ENCODE measurements around the gene PTGES. TPM values are rescaled to one million over a fixed set of nuclear protein-coding genes. Genes with fewer than 3 reads are reported as not detected.

The PTGES gene
- total RNA-seq, 2 donors from 2014 or later, result 1.7 to 2.2 TPM

- no peak for ATAC-seq (ENCODE audit: insufficient number of reproducible peaks, low FRiP score, low read depth)
- Histone ChIP-seq H3K4me3 (no peak overlapping the region), H3K27ac (no peak overlapping the region), H3K9me3 (no peaks in the 10 kb centered on the region), H3K4me1 (ENCODE audit: control insufficient read depth in 1 of 2, low read depth in 2 of 2) (peaks cover 0 to 12% of the 10 kb centered on the region in 2 donors), H3K27me3 (replicated peaks; ENCODE audit: insufficient read depth) (no peaks in the 10 kb centered on the region), H3K36me3 (no peaks in the 10 kb centered on the region)
- TF ChIP-seq CTCF (IDR thresholded peaks at IDR 0.05), result no peak
- DNase-seq (ENCODE audit: low spot score), result no peak
These were observed 17.3 kb downstream of the PTGES start for GRCh38 chr9:129735546-129735945.

- ATAC-seq (ENCODE audit: insufficient number of reproducible peaks, low FRiP score, low read depth), result no peak
These were observed 19.2 kb downstream of the PTGES start for GRCh38 chr9:129733632-129733953.

GRCh38 chr9:129732946-129733631 lies 19.8 kb downstream of the PTGES start:
- no peak for DNase-seq (ENCODE audit: low spot score)
- no peak overlapping the region for H3K4me3 ChIP-seq
- H3K4me1 ChIP-seq (ENCODE audit: control insufficient read depth in 1 of 2, low read depth in 2 of 2), result peaks cover 0 to 8% of the 10 kb centered on the region in 2 donors
- H3K9me3 ChIP-seq, result no peaks in the 10 kb centered on the region
- no peak for ATAC-seq (ENCODE audit: insufficient number of reproducible peaks, low FRiP score, low read depth)
- H3K27me3 ChIP-seq (replicated peaks; ENCODE audit: insufficient read depth), result no peaks in the 10 kb centered on the region
- H3K36me3 ChIP-seq, result no peaks in the 10 kb centered on the region
- H3K27ac ChIP-seq, result no peak overlapping the region
- no peak for TF ChIP-seq CTCF (IDR thresholded peaks at IDR 0.05)

More at GRCh38 chr9:129733632-129733953, 19.2 kb downstream of the PTGES start:
- no peak overlapping the region for H3K4me3 ChIP-seq
- no peak for TF ChIP-seq CTCF (IDR thresholded peaks at IDR 0.05)
- H3K4me1 ChIP-seq (ENCODE audit: control insufficient read depth in 1 of 2, low read depth in 2 of 2), result peaks cover 0 to 12% of the 10 kb centered on the region in 2 donors
- DNase-seq (ENCODE audit: low spot score), result no peak
- no peaks in the 10 kb centered on the region for H3K9me3 ChIP-seq
- H3K36me3 ChIP-seq, result no peaks in the 10 kb centered on the region
- no peaks in the 10 kb centered on the region for H3K27me3 ChIP-seq (replicated peaks; ENCODE audit: insufficient read depth)
- H3K27ac ChIP-seq, result no peak overlapping the region

GRCh38 chr9:129732100-129732499 lies 20.7 kb downstream of the PTGES start:
- TF ChIP-seq CTCF (IDR thresholded peaks at IDR 0.05), result no peak
- DNase-seq (ENCODE audit: low spot score) (no peak), ATAC-seq (ENCODE audit: insufficient number of reproducible peaks, low FRiP score, low read depth) (no peak)
- H3K4me1 ChIP-seq (ENCODE audit: control insufficient read depth in 1 of 2, low read depth in 2 of 2), result peaks cover 0 to 7% of the 10 kb centered on the region in 2 donors
- no peaks in the 10 kb centered on the region for H3K36me3 ChIP-seq
- no peak overlapping the region for H3K27ac ChIP-seq
- H3K4me3 ChIP-seq, result no peak overlapping the region
- no peaks in the 10 kb centered on the region for H3K9me3 ChIP-seq
- H3K27me3 ChIP-seq (replicated peaks; ENCODE audit: insufficient read depth), result no peaks in the 10 kb centered on the region

- H3K4me3 ChIP-seq, result no peak overlapping the region
- H3K36me3 ChIP-seq, result no peaks in the 10 kb centered on the region
- no peak for TF ChIP-seq CTCF (IDR thresholded peaks at IDR 0.05)
- no peak for ATAC-seq (ENCODE audit: insufficient number of reproducible peaks, low FRiP score, low read depth)
- DNase-seq (ENCODE audit: low spot score), result no peak
- no peaks in the 10 kb centered on the region for H3K9me3 ChIP-seq
- H3K27ac ChIP-seq, result no peak overlapping the region
- H3K4me1 ChIP-seq (ENCODE audit: control insufficient read depth in 1 of 2, low read depth in 2 of 2), result peaks cover 4 to 10% of the 10 kb centered on the region in 2 donors
- no peaks in the 10 kb centered on the region for H3K27me3 ChIP-seq (replicated peaks; ENCODE audit: insufficient read depth)
These were observed 21.3 kb downstream of the PTGES start for GRCh38 chr9:129731477-129732085.
